LHCN-M2 (cell line): ENCODE measurements around the gene ZNF555. TPM values are rescaled to one million over a fixed set of nuclear protein-coding genes. Genes with fewer than 3 reads are reported as not detected.
"Not testable (repeated sequence)": the region's sequence is repeated elsewhere in the genome, so short reads cannot be mapped to it uniquely, and the experiment has no call there.

Experiments
- DNase-seq: peaks from one replicate; pipeline ENCODE4 v3.0.0-alpha.2; 2012; ENCODE audit warnings: low read depth
- total RNA-seq: library from RNA; depleted of rRNA; stranded (reverse); fragments of >200 nt; gene quantifications from 2 replicates; pipeline ENCODE4 v1.2.3, GENCODE V29; 2014

ZNF555 gene
- total RNA-seq, 1 experiment from 2014 or later: 7.7 TPM

DNA sequence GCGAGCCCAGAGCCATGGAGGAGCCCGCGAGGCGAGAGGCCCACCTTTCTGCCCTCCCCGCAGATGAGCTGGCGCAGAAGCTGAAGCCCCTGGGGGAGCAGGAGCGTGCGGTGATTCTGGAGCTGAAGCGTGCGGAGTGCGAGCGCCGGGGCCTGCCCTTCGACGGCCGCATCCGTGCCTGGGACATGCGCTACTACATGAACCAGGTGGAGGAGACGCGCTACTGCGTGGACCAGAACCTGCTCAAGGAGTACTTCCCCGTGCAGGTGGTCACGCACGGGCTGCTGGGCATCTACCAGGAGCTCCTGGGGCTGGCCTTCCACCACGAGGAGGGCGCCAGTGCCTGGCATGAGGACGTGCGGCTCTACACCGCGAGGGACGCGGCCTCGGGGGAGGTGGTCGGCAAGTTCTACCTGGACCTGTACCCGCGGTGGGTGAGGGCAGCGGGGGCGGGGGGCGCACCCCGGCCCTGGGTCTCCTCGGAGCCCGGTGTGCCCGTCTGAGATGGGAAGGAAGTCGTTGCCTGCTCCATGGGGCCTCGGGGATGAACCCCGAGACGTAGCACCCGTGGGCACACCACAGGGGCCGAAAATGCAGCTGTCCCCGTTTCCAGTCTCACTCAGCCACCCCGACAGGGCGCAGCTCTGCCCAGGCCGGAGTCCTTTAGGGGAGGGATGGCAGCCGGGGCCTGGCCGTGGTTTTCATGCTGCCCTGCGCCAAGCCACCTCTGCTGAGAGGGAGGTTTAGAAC is 33.7 kb upstream of the ZNF555 start:
- no peak for DNase-seq

DNA sequence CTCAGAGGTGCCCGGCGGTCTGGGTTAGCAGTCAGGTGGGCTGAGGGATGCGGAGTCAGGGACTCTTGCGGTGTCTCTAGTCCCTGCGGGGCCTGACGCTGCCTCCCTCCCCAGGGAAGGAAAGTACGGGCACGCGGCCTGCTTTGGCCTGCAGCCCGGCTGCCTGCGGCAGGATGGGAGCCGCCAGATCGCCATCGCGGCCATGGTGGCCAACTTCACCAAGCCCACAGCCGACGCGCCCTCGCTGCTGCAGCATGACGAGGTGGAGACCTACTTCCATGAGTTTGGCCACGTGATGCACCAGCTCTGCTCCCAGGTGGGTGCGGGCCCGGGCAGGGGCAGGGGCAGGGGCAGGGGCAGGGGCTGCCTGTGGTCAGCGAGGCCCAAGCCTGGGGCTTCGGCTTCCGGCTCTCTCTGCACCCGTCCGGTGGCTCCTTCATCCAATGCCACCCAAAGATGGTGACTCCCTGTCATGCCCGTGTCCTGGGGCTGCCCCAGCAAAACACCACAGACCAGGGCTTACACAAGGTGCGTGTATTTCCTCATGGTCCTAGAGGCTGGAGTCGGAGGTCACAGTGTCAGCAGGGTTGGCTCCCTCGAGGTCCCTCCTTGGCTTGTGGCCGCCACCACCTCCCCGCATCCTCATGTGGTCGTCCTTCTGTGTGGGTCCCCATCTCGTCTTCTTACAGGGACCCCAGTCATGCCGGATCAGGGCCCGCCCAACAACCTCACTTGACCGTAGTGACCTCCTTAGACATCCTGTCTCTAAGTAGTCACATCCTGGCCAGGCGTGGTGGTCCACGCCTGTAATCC is 32.9 kb upstream of the ZNF555 start:
- no peak for DNase-seq

DNA sequence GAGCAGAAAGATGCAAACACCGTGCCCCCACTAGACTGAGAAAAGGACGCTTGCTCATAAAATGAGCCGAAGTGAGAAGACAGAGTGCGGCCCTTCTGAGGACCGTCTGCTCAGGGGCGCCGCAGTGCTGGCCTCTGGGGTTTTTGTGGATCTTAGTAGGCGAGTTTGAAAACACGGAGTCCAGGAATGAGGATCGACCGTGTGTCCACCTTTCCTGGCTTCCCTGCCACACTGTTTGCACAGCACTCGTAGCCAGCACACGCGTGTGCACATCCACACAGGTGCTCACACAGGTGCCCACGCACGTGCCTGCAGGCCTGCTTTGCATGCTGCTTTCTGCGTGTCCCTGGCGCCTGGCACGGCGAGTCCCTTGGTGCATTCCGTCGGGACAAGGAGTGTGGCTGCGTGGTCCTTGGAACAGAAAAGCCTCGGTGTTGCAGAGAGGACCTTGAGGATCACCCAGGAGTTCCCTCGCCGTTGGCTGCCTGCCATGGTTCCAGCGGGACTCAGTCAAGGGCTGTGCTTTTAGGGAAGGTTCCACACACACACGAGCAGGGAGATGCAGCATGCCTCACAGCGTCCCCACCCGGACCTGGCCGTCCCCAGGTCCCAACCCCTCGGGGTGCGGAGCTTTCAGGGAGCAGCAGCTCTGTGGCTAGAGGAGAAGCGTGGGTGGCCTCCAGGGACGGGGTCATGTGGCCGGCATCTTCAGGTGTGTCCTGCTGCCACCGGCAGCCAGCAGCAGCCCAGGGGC is 31.7 kb upstream of the ZNF555 start:
- DNase-seq: no peak

DNA sequence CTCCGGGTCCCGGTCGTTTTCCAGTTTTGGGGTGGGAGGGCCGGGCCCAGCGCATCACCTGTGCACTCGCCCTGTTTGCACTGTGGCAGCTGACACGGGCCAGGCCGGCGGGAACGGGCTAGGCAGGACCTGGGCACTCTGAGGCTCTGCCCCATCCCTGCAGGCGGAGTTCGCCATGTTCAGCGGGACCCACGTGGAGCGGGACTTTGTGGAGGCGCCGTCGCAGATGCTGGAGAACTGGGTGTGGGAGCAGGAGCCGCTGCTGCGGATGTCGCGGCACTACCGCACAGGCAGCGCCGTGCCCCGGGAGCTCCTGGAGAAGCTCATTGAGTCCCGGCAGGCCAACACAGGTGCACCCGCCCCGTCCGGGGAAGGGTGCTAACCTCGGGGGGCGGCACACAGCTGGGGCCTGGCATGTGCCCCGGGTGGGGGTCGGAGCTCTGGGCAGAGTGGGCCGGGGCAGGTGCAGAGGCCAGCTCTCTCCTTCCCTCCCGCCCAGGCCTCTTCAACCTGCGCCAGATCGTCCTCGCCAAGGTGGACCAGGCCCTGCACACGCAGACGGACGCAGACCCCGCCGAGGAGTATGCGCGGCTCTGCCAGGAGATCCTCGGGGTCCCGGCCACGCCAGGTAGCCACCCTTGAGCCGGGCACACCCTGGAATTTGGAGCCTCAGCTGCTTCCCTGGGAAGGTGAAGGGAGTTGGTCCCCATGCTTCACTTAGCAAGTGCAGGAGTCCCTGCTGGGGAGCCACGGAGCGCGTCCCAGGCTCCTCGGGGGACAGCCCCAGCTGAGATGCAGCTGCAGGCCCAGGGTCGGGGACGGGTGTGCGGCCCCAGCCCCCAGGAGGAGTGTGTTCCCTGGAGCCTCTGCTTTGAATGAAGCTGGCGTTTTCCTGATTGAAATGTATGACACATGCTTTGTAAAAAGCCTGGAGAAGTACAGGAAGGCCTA is 30.9 kb upstream of the ZNF555 start:
- DNase-seq: no peak

DNA sequence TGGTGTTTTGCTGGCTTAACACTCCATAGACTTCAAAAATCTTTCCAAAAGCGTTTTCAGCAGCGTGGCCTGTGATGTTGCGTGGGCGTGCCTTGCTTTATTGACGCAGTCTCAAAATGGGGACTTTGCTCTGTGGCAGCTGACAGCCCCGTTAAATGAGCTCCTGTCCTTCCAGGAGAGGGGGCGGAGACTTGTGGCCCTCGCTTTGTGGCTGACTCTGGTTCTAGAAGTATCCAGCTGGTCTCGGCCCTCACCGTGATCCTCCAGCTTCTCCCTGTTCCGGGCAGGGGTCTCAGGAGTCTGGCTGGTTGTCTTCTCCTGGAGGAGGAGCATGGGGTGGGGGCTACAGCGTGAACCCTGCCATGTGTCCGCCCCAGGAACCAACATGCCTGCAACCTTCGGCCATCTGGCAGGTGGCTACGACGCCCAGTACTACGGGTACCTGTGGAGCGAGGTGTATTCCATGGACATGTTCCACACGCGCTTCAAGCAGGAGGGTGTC is 30.0 kb upstream of the ZNF555 start:
- DNase-seq: no peak

DNA sequence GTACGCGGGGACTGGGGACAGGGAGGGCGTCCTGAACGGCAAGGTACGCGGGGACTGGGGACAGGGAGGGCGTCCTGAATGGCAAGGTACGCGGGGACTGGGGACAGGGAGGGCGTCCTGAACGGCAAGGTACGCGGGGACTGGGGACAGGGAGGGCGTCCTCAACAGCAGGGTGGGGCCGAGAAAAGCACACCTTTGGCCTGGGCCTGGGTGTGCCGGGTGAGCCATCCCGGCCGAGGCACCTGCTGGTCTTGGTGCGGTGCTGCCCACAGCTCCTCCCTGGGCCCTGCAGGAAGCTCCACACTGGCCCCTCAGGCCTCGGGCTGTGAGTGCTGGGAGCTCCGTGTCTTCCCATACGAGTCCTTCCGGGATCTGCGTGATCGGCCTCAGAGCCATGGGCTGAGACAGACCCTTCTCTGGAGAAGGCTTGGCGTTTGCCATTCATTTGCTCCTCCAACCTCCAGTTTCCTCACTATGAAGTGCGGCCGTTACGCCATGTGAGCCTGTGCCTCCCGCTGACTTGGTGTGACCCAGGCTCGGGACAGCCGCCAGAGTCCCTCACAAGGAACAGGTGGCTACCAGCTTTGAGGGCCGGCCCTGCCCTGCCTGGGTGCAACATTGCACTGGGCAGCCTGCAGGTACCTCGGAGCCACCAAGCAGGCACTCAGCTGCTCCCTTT is 29.4 kb upstream of the ZNF555 start:
- DNase-seq: no peak

DNA sequence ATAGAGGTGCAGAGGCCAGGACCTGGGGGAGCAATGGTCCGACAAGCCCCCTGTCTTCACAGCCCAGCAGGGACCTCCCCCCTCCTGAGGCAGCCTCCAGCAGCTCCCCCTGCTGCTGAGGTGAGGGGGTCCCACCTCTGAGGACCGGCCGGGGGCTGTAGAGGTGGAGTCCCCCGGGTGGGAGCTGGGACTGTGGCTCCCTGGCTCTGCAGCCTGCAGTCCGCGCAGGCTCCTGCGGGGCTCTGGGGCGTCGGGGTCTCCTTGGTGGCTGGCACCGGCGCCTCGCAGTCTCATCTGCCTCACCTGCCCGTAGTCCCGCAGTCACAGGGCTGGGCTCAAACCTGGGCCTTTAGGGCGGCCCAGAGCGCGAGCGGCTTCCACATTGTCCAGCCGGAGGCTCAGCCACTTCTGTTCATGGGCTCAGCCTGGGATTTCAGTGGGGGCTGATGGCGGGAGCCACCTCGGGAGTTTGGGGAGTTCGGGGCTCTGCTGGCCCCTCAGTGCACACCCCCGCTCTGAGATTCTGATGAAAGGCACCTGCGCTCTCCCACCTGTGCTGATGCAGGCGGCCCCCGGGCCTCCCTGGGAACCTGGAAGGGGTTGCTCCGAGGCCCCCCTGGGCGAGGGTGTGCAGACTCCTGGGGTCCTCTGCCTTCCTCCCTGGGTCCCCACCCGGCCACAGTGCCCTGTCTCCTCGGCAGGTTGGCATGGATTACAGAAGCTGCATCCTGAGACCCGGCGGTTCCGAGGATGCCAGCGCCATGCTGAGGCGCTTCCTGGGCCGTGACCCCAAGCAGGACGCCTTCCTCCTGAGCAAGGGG is 28.7 kb upstream of the ZNF555 start:
- DNase-seq: no peak

DNA sequence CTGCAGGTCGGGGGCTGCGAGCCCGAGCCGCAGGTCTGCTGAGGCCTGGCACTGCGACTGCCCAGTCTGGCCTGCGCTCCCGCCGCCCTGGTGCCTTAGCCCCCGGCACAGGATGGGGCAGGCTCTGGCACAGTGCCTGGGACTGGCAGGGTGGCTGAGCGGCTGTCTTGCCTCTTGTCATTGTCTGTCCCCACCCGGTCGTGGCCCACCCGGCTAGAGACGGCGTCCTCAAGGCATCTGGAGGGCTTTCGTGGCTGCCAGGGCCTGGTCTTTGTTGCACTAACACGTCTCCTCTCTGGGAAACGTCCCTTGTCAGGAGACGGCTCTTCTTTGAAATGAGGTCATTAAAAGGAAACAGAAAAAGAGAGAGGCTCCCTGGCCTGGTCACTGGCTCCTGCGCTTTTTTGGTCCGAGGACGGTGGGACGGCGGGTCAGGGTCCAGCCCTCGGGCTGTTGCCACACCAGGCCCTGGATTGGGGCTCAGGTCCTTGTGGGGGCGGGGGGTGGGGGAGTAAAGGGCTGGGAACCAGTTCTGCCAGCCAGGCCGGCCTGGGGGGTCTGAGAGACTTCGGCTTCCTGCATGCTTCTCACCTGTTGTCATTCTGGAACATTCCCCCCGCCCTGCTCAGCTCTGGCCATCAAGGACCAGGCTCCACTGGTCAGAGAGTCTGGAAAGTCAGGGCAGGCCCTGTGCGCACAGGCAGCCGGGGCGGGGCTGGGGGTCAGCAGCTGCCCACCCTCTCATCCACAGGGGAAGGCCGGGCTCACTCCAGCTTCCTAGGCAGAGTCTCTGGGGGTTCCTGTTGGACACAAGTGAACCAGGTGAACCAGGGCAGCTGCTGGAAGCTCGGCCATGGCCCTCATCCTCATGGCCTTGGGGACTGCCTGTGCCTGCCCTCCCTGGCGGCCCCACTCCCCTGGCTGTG is 27.8 kb upstream of the ZNF555 start:
- DNase-seq: no peak

DNA sequence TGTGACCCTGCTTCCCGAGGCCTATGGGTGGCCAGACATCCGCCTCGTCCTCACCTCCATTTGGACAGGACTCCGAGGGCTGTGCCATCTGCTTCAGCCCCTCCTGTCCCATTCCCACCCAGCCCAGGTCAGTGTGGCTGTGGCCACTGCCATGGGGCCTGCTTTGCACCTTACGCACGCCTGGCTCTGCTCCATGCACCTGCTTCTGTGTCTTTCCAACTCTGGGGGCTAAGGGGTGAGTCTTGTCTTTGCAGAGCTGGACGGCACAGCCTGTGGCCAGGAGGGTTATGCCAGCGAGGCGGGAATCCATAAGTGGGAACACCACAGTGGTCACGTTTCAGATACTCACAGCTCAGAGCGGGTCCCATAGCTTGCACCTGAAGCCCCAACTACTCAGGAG is 26.8 kb upstream of the ZNF555 start:
- no peak for DNase-seq

DNA sequence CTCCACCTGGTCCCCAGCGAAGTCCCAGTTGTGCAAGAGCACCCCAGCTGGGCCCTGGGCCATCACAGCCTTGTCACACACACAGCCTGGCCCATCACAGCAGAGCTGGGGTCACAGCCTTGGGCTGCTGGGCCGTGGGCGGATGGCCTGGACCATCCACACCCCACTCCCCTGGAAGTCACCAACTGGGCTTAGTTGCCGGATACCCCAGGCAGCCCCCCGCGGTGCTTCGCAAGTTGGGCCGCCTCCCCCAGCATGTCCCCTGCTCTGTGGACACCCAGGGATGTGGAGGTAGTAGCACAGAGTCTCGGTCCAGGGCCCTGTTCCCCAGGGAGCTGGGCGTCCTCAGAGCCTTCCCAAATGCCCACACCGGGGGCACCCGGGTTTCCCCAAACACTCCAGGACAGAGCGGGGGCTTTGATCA is 26.1 kb upstream of the ZNF555 start:
- DNase-seq: no peak

DNA sequence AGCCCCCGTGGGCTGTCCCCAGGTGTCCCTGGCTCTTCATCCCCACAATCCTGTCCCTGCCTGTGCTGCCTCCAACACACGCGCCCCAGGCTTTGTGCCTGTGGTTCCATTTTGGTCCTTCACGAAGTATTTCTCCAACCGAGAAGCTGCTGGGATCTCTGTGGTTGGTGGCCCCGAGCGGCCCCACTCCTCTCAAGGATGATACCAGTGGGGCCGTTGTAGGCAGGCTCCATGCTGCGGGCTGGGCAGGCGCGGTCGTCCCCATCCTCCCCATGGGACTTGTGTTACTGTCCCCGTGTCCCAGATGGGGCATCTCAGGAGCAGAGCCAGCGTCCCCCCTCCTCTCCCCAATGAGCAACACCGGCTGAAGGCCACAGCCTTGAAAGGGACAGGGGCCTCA is 25.4 kb upstream of the ZNF555 start:
- DNase-seq: no peak

DNA sequence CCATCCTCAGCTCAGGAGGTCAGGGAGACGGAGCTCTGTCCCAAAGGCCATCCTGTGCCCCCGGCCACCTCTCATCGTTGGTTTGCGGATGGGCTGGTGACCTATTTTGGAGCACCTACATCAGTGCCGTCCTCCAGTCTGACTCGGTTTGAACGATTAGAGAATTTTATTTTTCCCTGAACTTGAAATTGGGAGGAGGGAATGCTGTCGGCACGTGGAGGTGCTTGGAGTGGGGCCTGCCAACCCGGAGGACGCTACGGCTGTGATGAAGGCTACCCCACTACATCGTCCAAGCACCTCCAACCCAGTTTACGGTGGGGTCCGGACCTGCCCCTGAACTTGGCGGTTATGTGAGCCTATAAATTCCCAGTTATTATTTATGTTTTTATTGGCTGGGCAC is 24.6 kb upstream of the ZNF555 start:
- no peak for DNase-seq

DNA sequence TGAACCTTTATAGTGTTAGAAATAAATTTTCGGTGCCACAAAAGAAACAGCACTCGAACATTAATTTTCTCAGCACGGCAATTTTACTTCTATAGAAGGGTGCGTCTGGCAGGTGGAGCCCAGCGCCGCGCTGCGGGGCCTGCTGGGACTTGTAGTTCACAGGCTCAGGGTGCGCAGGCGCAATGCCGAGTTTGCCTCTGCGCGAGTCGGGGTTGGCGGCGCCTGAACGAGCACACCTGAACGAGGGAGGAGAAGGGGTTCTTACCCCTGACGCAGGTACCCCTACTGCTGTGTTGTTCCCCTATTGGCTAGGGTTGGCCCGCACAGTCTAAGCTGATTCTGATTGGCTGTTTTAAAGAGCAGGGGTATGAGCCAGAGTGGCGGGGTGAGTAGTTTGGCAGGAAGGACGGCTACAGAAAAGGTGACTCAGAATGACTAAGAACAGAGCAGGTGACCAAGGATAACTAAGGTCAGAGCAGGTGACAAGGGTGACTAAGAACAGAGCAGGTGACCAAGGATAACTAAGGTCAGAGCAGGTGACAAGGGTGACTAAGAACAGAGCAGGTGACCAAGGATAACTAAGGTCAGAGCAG is 23.9 kb upstream of the ZNF555 start:
- DNase-seq: not testable (repeated sequence)

DNA sequence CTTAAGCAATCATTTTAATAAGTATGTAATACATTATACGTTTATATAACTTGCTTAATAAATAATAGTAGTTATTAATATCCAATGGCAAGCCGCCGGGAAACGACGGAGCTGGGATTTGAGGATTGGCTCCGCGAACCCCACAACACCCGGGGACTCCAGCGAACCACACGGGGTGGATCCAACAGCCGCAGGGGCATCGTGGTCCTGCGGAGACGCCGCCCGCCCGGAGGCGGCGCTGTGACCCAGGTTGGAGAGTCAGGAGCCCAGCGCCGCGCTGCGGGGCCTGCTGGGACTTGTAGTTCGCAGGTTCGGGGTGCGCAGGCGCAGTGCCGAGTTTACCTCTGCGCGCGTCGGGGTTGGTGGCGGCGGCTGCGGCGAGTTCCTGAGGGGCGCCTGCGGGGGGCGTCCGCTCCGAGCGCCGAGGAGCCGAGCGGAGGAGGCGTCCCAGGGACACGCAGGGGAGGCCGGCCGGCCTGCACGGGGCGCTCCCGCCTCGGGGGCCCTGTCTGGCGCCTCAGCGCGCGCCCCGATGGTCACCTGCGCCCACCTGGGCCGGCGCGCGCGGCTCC is 21.6 kb upstream of the ZNF555 start, which contains the start of gene ZNF554:
Gene ZNF554 (plus strand): TSS at position 329 of the 572 bp plus-strand sequence. CDS start 204 bp downstream, at position 533.
- DNase-seq: peak; percentile 90

DNA sequence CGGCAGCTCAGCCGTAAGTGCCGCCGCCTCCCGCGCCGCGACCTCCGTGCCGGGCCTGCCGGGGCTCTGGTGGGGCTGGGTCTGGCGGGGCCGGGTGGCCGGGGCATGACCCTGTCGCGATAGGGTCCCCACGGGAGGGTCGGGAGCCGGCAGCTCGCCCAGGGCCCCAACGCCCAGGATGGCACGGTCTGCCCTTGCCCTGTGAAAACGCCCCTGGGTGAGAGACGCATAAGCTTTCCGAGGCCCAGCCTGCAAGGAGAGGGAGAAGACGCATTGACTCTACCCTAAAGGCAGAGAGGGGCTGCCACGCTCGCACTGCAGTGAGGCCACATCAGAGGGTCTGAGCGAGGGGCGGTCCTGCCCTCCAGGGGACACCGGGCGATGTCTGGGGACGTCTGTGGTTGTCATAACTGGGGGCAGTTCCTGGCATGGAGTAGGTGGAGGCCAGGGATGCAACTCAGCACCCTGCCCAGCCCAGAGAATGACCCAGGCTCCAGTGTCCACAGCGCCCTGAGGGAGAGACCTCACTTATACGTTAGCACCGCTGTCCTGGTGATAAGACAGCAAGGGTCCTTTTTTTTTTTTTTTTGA is 21.1 kb upstream of the ZNF555 start:
- DNase-seq: no peak

DNA sequence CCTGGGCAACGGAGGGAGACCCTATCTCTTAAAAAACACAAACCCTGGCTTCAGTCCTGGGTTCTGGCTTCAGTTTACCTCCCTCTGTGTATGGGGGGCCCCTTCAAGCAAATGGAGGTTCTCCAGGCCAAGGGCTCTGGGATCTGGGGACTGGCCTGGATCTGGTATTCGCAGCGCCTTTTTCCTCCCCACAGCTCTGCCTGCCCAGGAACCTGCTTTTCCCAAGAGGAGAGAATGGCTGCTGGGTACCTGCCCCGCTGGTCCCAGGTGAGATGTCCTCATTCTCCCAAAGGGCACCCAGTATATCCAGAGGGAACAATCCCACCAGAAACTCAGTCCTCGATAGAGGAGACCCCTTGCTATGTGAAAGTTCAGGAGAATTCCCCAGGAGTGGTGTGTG is 18.4 kb upstream of the ZNF555 start:
- DNase-seq: no peak

DNA sequence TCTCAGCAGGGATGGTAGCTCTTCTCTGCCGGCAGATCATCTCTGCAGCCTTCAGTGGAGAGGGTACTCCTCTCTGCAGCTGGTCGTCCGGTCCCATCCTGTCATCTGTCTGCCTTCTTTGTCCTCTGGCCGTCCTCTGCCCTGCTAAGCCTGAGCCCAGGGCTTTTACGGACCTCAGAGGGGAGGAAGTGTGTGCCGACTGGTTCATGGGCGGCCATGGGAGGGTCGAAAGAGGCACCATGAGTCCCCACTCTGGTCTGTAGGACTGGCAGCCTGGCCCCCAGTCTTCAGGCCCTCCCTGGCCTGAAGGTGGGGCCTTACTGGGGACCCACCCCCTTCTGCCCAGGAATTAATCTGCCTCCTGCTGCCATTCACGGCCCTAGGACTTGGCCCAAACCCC is 17.6 kb upstream of the ZNF555 start:
- DNase-seq: no peak
